ENCODE data around the gene USP30.

Gene USP30

GRCh38 chr12:109120557-109120956, 68.2 kb downstream of the USP30 start:
- no peak for DNase-seq (ENCODE audit: low read depth, low spot score)
- H3K4me3 ChIP-seq (ENCODE audit: low read depth, low read length), result no peak overlapping the region
- ChIA-PET POLR2A (no interaction called here), CTCF (interaction anchor here (4.2 kb wide), 1 partner anchor 8 kb away, joined by 27 read pairs; no protein-coding TSS in a partner anchor)
- no peak for TF ChIP-seq CTCF (IDR thresholded peaks at IDR 0.05; ENCODE audit: insufficient read depth, low read length, missing control alignments)

- DNase-seq (ENCODE audit: low read depth, low spot score), result no peak
- CTCF ChIA-PET, result interaction anchor here (4.2 kb wide), 1 partner anchor 9 kb away, joined by 27 read pairs; no protein-coding TSS in a partner anchor
- POLR2A ChIA-PET, result no interaction called here
- TF ChIP-seq CTCF (IDR thresholded peaks at IDR 0.05; ENCODE audit: insufficient read depth, low read length, missing control alignments), result no peak
- no peak overlapping the region for H3K4me3 ChIP-seq (ENCODE audit: low read depth, low read length)
Measured at GRCh38 chr12:109121346-109121880, 69.0 kb downstream of the USP30 start.

- no peak overlapping the region for H3K4me3 ChIP-seq (ENCODE audit: low read depth, low read length)
- DNase-seq (ENCODE audit: low read depth, low spot score), result no peak
- CTCF ChIA-PET, result interaction anchor here (0.9 to 1.4 kb wide), 4 partner anchors 9 to 269 kb away, joined by 3 to 6 read pairs (median 4); no protein-coding TSS in a partner anchor
- POLR2A ChIA-PET, result no interaction called here
- no peak for TF ChIP-seq CTCF (IDR thresholded peaks at IDR 0.05; ENCODE audit: insufficient read depth, low read length, missing control alignments)
Measured at GRCh38 chr12:109124878-109125648, 72.7 kb downstream of the USP30 start.

- no peak overlapping the region for H3K4me3 ChIP-seq (ENCODE audit: low read depth, low read length)
- TF ChIP-seq CTCF (IDR thresholded peaks at IDR 0.05; ENCODE audit: insufficient read depth, low read length, missing control alignments), result no peak
- no peak for DNase-seq (ENCODE audit: low read depth, low spot score)
- ChIA-PET POLR2A (no interaction called here), CTCF (interaction anchor here (1.4 kb wide), 1 partner anchor 9 kb away, joined by 3 read pairs; no protein-coding TSS in a partner anchor)
Measured at GRCh38 chr12:109125791-109126190, 73.4 kb downstream of the USP30 start.

GRCh38 chr12:109126784-109127183, 74.4 kb downstream of the USP30 start:
- TF ChIP-seq CTCF (IDR thresholded peaks at IDR 0.05; ENCODE audit: insufficient read depth, low read length, missing control alignments), result no peak
- H3K4me3 ChIP-seq (ENCODE audit: low read depth, low read length), result no peak overlapping the region
- POLR2A ChIA-PET, result no interaction called here
- CTCF ChIA-PET, result interaction anchor here (2.3 kb wide), 1 partner anchor 14 kb away, joined by 11 read pairs; no protein-coding TSS in a partner anchor
- no peak for DNase-seq (ENCODE audit: low read depth, low spot score)

GRCh38 chr12:109127533-109128242, 75.3 kb downstream of the USP30 start:
- ChIA-PET POLR2A (no interaction called here), CTCF (interaction anchor here (2.3 kb wide), 1 partner anchor 15 kb away, joined by 11 read pairs; no protein-coding TSS in a partner anchor)
- DNase-seq (ENCODE audit: low read depth, low spot score), result no peak
- H3K4me3 ChIP-seq (ENCODE audit: low read depth, low read length), result no peak overlapping the region
- TF ChIP-seq CTCF (IDR thresholded peaks at IDR 0.05; ENCODE audit: insufficient read depth, low read length, missing control alignments), result no peak
